Measurements from ENCODE around the gene UCP3.

Gene UCP3

GRCh38 chr11:73978576-73979086, 30.3 kb downstream of the UCP3 start:
- DNase-seq (ENCODE audit: low read depth in 2 of 3, low spot score in 2 of 3) = no peak

DNA sequence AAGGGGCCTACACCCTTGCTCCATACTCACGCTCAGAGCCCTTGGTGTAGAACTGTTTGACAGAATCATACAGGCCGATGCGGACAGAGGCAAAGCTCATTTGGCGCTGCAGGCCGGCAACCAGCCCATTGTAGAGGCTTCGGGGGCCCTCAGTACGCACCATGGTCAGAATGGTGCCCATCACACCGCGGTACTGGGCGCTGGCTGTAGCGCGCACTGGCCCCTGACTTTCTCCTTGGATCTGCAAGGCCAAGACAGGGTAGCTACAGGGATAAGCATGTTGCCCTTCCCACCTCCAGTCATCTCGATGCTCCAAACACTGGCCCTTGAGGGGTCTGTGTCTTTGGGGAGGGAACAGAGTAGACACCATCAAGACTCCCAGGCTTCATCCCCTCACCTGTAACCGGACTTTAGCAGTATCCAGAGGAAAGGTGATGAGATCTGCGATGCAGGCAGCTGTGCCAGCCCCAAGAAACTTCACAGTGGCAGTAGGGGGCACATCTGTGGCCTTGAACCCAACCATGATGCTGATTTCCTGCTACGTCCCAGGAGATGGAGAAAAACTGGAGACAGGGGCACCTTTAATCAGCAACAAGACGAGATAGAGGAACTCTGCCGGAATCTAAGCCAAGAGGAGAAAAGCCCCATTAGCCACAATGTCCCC, 30.9 kb downstream of the UCP3 start:
- DNase-seq (ENCODE audit: low read depth in 2 of 3, low spot score in 2 of 3) = no peak

- no peak for DNase-seq (ENCODE audit: low read depth in 2 of 3, low spot score in 2 of 3)
Measured at GRCh38 chr11:73976451-73977151, 32.3 kb downstream of the UCP3 start.

DNA sequence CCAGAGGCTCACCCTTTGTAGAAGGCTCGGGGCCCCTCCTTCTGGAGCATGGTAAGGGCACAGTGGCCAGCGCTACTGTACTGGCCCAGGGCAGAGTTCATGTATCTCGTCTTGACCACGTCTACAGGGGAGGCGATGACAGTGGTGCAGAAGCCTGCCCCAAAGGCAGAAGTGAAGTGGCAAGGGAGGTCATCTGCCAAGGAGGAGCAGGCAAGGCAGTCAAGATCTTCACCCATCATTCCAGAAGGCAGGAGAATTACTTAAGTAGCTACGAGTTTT, 33.5 kb downstream of the UCP3 start:
- DNase-seq (ENCODE audit: low read depth in 2 of 3, low spot score in 2 of 3) = no peak

- DNase-seq (ENCODE audit: low read depth in 2 of 3, low spot score in 2 of 3) = no peak
Measured at GRCh38 chr11:73974604-73975478, 34.0 kb downstream of the UCP3 start.

GRCh38 chr11:73972620-73973449, 36.0 kb downstream of the UCP3 start:
- DNase-seq (ENCODE audit: low read depth in 2 of 3, low spot score in 2 of 3) = no peak

GRCh38 chr11:73972187-73972586, 36.7 kb downstream of the UCP3 start:
- no peak for DNase-seq (ENCODE audit: low read depth in 2 of 3, low spot score in 2 of 3)

DNA sequence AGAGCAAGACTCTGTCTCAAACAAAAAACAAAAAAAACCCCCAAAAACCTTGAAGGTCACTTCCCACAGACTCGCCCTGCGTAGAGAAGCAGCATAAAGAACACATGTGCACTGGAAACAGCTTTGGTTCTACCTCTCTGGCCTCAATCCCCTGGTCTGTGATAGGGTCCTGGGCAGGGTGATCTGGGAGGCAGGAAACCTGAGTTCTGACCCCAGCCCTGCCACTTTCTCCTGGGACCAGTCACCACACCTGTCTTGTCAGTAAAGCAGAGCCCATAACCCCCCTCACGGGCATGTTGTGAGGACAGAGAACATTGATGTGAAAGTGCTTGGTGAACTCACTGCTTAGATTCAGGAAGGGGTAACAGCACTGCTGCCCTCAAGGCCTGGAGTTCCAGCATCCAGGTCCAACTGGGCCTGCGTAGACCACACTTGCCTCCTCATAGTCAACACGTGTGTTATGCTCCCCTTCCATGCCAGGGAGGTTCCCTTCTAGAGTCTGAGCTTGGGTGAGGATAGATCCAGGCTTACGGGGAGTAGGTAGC, 37.6 kb downstream of the UCP3 start:
- no peak for DNase-seq (ENCODE audit: low read depth in 2 of 3, low spot score in 2 of 3)

GRCh38 chr11:73969991-73970800, 38.7 kb downstream of the UCP3 start:
- no peak for DNase-seq (ENCODE audit: low read depth in 2 of 3, low spot score in 2 of 3)

DNA sequence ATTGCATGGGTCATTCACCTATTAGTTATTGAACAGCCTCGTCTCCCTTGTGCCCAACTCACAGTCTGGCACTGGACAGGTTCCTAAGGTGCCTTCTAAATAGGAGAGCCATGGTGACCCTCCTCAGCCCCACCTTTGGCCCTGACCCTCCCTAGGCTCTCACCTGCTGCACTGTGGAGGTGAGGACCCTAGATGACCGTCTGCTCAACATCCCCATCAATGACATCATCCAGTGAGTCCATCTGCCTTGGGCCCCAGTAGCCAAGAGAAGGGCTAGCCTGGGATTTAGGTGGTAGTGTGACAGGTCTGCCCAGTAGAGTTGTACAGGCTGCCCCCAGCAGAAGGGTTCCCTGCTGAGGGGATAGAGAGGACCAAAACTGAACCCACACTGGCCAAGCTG, 39.8 kb downstream of the UCP3 start:
- DNase-seq (ENCODE audit: low read depth in 2 of 3, low spot score in 2 of 3) = no peak

DNA sequence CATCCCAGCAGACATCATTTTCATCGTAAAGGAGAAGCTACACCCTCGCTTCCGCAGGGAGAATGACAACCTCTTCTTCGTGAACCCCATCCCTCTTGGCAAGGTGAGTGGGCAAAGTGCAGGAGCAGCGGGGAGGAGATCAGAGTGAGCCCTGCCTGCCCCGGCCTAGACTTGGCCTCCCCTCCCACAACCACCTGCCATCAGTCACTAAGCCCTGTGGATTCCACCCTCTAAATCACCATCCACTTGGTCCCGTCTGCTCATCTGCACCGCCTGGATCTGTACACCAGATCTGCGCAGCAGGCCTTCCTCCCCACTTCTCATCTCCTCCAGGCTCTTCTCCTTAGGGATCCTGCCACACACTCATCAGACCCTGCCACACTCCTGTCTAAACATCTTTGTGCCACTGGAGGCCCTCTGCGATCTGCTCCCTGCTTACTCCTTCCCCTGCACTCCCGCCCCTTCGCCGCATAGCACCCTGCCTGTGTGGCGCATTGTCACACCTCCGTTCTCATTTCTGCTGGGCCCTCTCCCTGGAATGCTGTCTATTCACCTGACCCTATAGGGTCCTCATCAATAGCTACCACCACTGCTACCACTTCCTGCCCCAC, 40.4 kb downstream of the UCP3 start:
- no peak for DNase-seq (ENCODE audit: low read depth in 2 of 3, low spot score in 2 of 3)

GRCh38 chr11:73965764-73966121, 43.1 kb downstream of the UCP3 start:
- no peak for DNase-seq (ENCODE audit: low read depth in 2 of 3, low spot score in 2 of 3)

DNA sequence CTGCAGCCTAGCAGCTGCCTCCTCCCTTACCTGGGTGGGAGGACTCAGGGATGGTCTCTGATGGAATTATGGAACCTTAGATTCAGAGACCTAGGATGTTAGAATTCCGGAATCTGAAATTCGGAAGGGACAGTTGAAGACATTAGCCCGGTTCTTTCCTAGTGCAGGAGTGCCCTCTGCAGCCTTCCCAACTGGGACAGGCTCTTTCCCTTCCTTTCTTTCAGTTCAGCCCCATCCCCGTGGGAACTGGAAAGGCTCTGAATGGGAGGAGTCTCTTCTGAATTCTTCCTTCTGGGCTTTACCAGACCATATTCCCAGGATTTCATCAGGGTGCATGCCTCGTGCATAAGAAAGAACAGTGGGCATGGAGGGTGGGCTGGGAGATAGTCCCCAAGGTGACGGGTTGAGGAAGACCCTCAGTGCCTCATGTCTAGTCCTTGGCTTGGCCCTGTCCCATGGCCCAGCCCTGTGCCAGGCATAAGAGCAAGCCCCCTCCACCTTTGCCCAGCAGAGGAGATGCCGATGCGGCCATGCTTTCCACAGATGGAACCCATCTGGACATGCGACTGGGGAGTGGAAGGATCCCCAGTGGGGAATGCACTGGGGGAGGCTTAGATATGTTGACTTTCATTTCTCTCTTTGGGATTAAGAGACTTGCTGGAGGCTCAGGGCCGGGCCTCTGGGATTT, 43.7 kb downstream of the UCP3 start:
- no peak for DNase-seq (ENCODE audit: low read depth in 2 of 3, low spot score in 2 of 3)

- no peak for DNase-seq (ENCODE audit: low read depth in 2 of 3, low spot score in 2 of 3)
Measured at GRCh38 chr11:73963861-73964260, 45.0 kb downstream of the UCP3 start.

DNA sequence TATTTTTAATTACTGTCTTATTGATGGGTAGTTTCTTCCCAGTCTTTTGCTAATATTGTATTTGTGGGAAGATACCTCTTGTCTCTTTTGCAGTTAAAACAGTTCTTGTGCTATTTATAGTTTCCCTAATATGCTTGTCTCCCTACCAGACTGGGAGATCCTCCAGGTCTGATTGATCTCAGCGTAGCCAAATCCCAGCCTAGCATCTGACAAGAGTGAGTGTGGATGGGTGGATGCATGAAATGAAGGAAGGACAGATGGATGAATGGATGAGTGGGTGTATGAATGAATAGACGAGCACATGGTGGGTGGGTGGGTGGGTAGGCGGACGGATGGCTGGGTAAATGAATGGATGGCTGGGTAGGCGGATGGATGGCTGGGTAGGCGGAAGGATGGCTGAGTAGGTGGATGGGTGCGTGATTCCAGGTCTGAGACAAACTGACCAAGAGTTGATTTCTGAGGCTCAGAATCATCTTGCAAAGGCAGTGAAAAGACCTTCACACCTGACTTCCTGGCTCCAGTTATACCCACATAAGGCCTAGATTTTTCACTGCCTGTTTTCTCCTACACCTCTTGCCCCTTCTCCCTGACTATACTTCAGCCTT, 46.7 kb downstream of the UCP3 start:
- no peak for DNase-seq (ENCODE audit: low read depth in 2 of 3, low spot score in 2 of 3)

GRCh38 chr11:73961321-73961720, 47.6 kb downstream of the UCP3 start:
- no peak for DNase-seq (ENCODE audit: low read depth in 2 of 3, low spot score in 2 of 3)

GRCh38 chr11:73958521-73959141, 50.3 kb downstream of the UCP3 start:
- no peak for DNase-seq (ENCODE audit: low read depth in 2 of 3, low spot score in 2 of 3)

GRCh38 chr11:73957654-73958361, 51.1 kb downstream of the UCP3 start:
- DNase-seq (ENCODE audit: low read depth in 2 of 3, low spot score in 2 of 3) = no peak
